ENCODE data around the gene ADRA1B. TPM values are rescaled to one million over a fixed set of nuclear protein-coding genes. Genes with fewer than 3 reads are reported as not detected.
"Not testable (repeated sequence)": the region's sequence is repeated elsewhere in the genome, so short reads cannot be mapped to it uniquely, and the experiment has no call there.

ADRA1B gene
- total RNA-seq, 2 experiments from 2014 or later = not detected

- ATAC-seq (ENCODE audit: poor library complexity) = peak; percentile 97
- POLR2A ChIA-PET = interaction anchor here (1.7 to 2.3 kb wide), 4 partner anchors 12 to 410 kb away, joined by 8 to 17 read pairs (median 10); partner anchors contain the start of genes PWWP2A and SLU7
- H3K4me3 ChIP-seq (ENCODE audit: low read length) = peak within 1 kb of the TSS; percentile 70
These were observed 92.8 kb downstream of the ADRA1B start, which contains the start of gene TTC1 for GRCh38 chr5:160008877-160009590. Gene TTC1, plus strand, starts transcription at chr5:160009139. Its CDS starts 1,390 bp downstream, at chr5:160010529.

GRCh38 chr5:160009591-160009989 is 93.3 kb downstream of the ADRA1B start:
- Mint-ChIP-seq H3K36me3 (ENCODE audit: low read depth) (peaks cover 37% of the 10 kb centered on the region), H3K27ac (peak overlapping the region; percentile 92), H3K27me3 (no peaks in the 10 kb centered on the region), H3K4me1 (ENCODE audit: low read depth) (peaks cover 30% of the 10 kb centered on the region), H3K9me3 (no peaks in the 10 kb centered on the region), H3K4me3 (peak overlapping the region; percentile 92)
- Histone ChIP-seq H3K27ac (ENCODE audit: low read depth in 1 of 2, low read length in 2 of 2) (peak overlapping the region; percentile 65 to 75), H3K36me3 (ENCODE audit: insufficient read depth, low read length) (peaks cover 32% of the 10 kb centered on the region), H3K27me3 (ENCODE audit: control insufficient read depth in 1 of 2, insufficient read depth in 2 of 2, low read length in 2 of 2) (no peaks in the 10 kb centered on the region), H3K9me3 (ENCODE audit: control insufficient read depth in 1 of 2, insufficient read depth in 1 of 2, low read length in 2 of 2) (no peaks in the 10 kb centered on the region), H3K4me3 (ENCODE audit: low read length) (peak overlapping the region; percentile 70), H3K4me1 (ENCODE audit: insufficient read depth, low read length) (peaks cover 18% of the 10 kb centered on the region)
- DNase-seq = peak in 3 of 14 experiments; percentile 13 to 20 (median 20)
- ChIA-PET POLR2A (interaction anchor here (1.7 to 2.3 kb wide), 4 partner anchors 12 to 409 kb away, joined by 8 to 17 read pairs (median 10); partner anchors contain the start of genes PWWP2A and SLU7), CTCF (interaction anchor here (1.4 to 4.2 kb wide), 4 partner anchors 12 to 429 kb away, joined by 4 to 29 read pairs (median 6); partner anchors contain the start of gene PWWP2A)
- no peak for ATAC-seq (ENCODE audit: poor library complexity)
- no peak for TF ChIP-seq CTCF (IDR thresholded peaks at IDR 0.05)
- intact Hi-C loops (cut with DNase I, micrococcal nuclease) = loop anchor here (2.0 to 5.0 kb wide), 4 partner anchors 108 to 801 kb away; partner anchors contain the start of genes IL12B (in 1 of the 2), PWWP2A (in 1 of the 2), RNF145 (in 1 of the 2) and SLU7 (in 1 of the 2)

More at GRCh38 chr5:160008877-160009590, 92.8 kb downstream of the ADRA1B start, which contains the start of gene TTC1:
- intact Hi-C loops (cut with DNase I, micrococcal nuclease) = loop anchor here (2.0 to 5.0 kb wide), 4 partner anchors 108 to 800 kb away; partner anchors contain the start of genes IL12B (in 1 of the 2), PWWP2A (in 1 of the 2), RNF145 (in 1 of the 2) and SLU7 (in 1 of the 2)
- Mint-ChIP-seq H3K27me3 (no peaks in the 10 kb centered on the region), H3K4me3 (peak within 1 kb of the TSS; percentile 92), H3K36me3 (ENCODE audit: low read depth) (peaks cover 37% of the 10 kb centered on the region), H3K4me1 (ENCODE audit: low read depth) (peaks cover 30% of the 10 kb centered on the region), H3K9me3 (no peaks in the 10 kb centered on the region), H3K27ac (peak within 1 kb of the TSS; percentile 92)
- Histone ChIP-seq H3K4me1 (ENCODE audit: insufficient read depth, low read length) (peaks cover 18% of the 10 kb centered on the region), H3K36me3 (ENCODE audit: insufficient read depth, low read length) (peaks cover 28% of the 10 kb centered on the region), H3K27ac (ENCODE audit: low read depth in 1 of 2, low read length in 2 of 2) (peak within 1 kb of the TSS; percentile 65 to 75), H3K9me3 (ENCODE audit: control insufficient read depth in 1 of 2, insufficient read depth in 1 of 2, low read length in 2 of 2) (no peaks in the 10 kb centered on the region), H3K27me3 (ENCODE audit: control insufficient read depth in 1 of 2, insufficient read depth in 2 of 2, low read length in 2 of 2) (no peaks in the 10 kb centered on the region)
- CTCF ChIA-PET = interaction anchor here (1.4 to 4.2 kb wide), 4 partner anchors 13 to 430 kb away, joined by 4 to 29 read pairs (median 6); partner anchors contain the start of gene PWWP2A
- TF ChIP-seq CTCF (IDR thresholded peaks at IDR 0.05) = no peak
- peak; percentile 83 to 99 (median 90) for DNase-seq

- Histone ChIP-seq H3K36me3 (ENCODE audit: insufficient read depth, low read length) (peaks cover 39% of the 10 kb centered on the region), H3K9me3 (ENCODE audit: control insufficient read depth in 1 of 2, insufficient read depth in 1 of 2, low read length in 2 of 2) (no peaks in the 10 kb centered on the region), H3K27ac (ENCODE audit: low read depth in 1 of 2, low read length in 2 of 2) (no peak overlapping the region), H3K27me3 (ENCODE audit: control insufficient read depth in 1 of 2, insufficient read depth in 2 of 2, low read length in 2 of 2) (no peaks in the 10 kb centered on the region), H3K4me3 (ENCODE audit: low read length) (no peak overlapping the region), H3K4me1 (ENCODE audit: insufficient read depth, low read length) (peaks cover 18% of the 10 kb centered on the region)
- no peak for ATAC-seq (ENCODE audit: poor library complexity)
- Mint-ChIP-seq H3K9me3 (no peaks in the 10 kb centered on the region), H3K27me3 (no peaks in the 10 kb centered on the region), H3K36me3 (ENCODE audit: low read depth) (peaks cover 45% of the 10 kb centered on the region), H3K4me1 (ENCODE audit: low read depth) (peaks cover 30% of the 10 kb centered on the region), H3K4me3 (peak overlapping the region; percentile 70), H3K27ac (peak overlapping the region; percentile 10)
- ChIA-PET CTCF (interaction anchor here (1.6 kb wide), 1 partner anchor 10 kb away, joined by 11 read pairs; no protein-coding TSS in a partner anchor), POLR2A (no interaction called here)
- no peak for DNase-seq
- intact Hi-C loops (cut with DNase I, micrococcal nuclease) = loop anchor here in 1 of 2 experiments (2.0 kb wide), 1 partner anchor 107 kb away; the partner anchor contains the start of gene PWWP2A
- TF ChIP-seq CTCF (IDR thresholded peaks at IDR 0.05) = no peak
These were observed 95.2 kb downstream of the ADRA1B start for GRCh38 chr5:160011471-160011870.

- Histone ChIP-seq H3K4me1 (ENCODE audit: insufficient read depth, low read length) (peaks cover 14% of the 10 kb centered on the region), H3K36me3 (ENCODE audit: insufficient read depth, low read length) (peaks cover 50% of the 10 kb centered on the region)
- H3K4me3 Mint-ChIP-seq; H3K4me3 ChIP-seq (ENCODE audit: low read length); POLR2A ChIA-PET; ATAC-seq (ENCODE audit: poor library complexity); H3K27ac ChIP-seq (ENCODE audit: low read depth in 1 of 2, low read length in 2 of 2); H3K9me3 ChIP-seq (ENCODE audit: control insufficient read depth in 1 of 2, insufficient read depth in 1 of 2, low read length in 2 of 2); H3K27me3 Mint-ChIP-seq; intact Hi-C loops (cut with DNase I, micrococcal nuclease); H3K27me3 ChIP-seq (ENCODE audit: control insufficient read depth in 1 of 2, insufficient read depth in 2 of 2, low read length in 2 of 2); H3K27ac Mint-ChIP-seq; H3K9me3 Mint-ChIP-seq; DNase-seq: not testable (repeated sequence)
- CTCF ChIA-PET = interaction anchor here (0.7 kb wide), 1 partner anchor 13 kb away, joined by 3 read pairs; no protein-coding TSS in a partner anchor
- Mint-ChIP-seq H3K4me1 (ENCODE audit: low read depth) (peaks cover 29% of the 10 kb centered on the region), H3K36me3 (ENCODE audit: low read depth) (peaks cover 55% of the 10 kb centered on the region)
These were observed 97.9 kb downstream of the ADRA1B start for GRCh38 chr5:160014197-160014596.
